Epidermal melanocyte (primary cell): ENCODE results near the gene LRRN4.

Experiments used
- DNase-seq: peaks from one replicate; pipeline ENCODE4 v3.0.0; 2011; ENCODE audit warnings: low spot score; ENCODE audit not compliant: insufficient read length

Gene LRRN4

GRCh38 chr20:6053776-6054688 is at the start of gene LRRN4:
Gene LRRN4, minus strand, starts transcription at chr20:6054060. Its CDS starts 1,261 bp downstream, at chr20:6052799.
- DNase-seq: no peak

GRCh38 chr20:6103301-6103700 is 49.4 kb upstream of the LRRN4 start:
- DNase-seq: no peak

- DNase-seq: no peak
Measured at GRCh38 chr20:6101346-6101745, 47.5 kb upstream of the LRRN4 start.

- DNase-seq: no peak
Measured at GRCh38 chr20:6100246-6100645, 46.4 kb upstream of the LRRN4 start.

- DNase-seq: no peak
Measured at GRCh38 chr20:6099819-6100218, 46.0 kb upstream of the LRRN4 start.

- DNase-seq: no peak
Measured at GRCh38 chr20:6095409-6095808, 41.5 kb upstream of the LRRN4 start.

GRCh38 chr20:6094565-6094964 is 40.7 kb upstream of the LRRN4 start:
- DNase-seq: no peak

GRCh38 chr20:6094063-6094462 is 40.2 kb upstream of the LRRN4 start:
- no peak for DNase-seq

GRCh38 chr20:6091661-6092060 is 37.8 kb upstream of the LRRN4 start:
- no peak for DNase-seq

GRCh38 chr20:6086868-6087267 is 33.0 kb upstream of the LRRN4 start:
- DNase-seq: no peak

GRCh38 chr20:6083926-6084325 is 30.1 kb upstream of the LRRN4 start:
- no peak for DNase-seq

GRCh38 chr20:6081236-6081635 is 27.4 kb upstream of the LRRN4 start:
- no peak for DNase-seq

- DNase-seq: no peak
Measured at GRCh38 chr20:6079016-6079415, 25.2 kb upstream of the LRRN4 start.

- DNase-seq: no peak
Measured at GRCh38 chr20:6075428-6076219, 21.8 kb upstream of the LRRN4 start.

- no peak for DNase-seq
Measured at GRCh38 chr20:6074784-6075183, 20.9 kb upstream of the LRRN4 start.

- no peak for DNase-seq
Measured at GRCh38 chr20:6074145-6074561, 20.3 kb upstream of the LRRN4 start.

GRCh38 chr20:6070829-6071695 is 17.2 kb upstream of the LRRN4 start:
- no peak for DNase-seq

- DNase-seq: no peak
Measured at GRCh38 chr20:6069669-6070068, 15.8 kb upstream of the LRRN4 start.

GRCh38 chr20:6067763-6068318 is 14.0 kb upstream of the LRRN4 start:
- no peak for DNase-seq

GRCh38 chr20:6066582-6066981 is 12.7 kb upstream of the LRRN4 start:
- DNase-seq: no peak

GRCh38 chr20:6061544-6061943 is 7.7 kb upstream of the LRRN4 start:
- DNase-seq: no peak
